Kasumi-1 (cell line): ENCODE data around the gene JAZF1.

ENCODE experiments used
- DNase-seq, 2 experiments: peaks; one replicate each; lab custom pipeline; 2025; lab: John Stamatoyannopoulos, UW

The JAZF1 gene

DNA sequence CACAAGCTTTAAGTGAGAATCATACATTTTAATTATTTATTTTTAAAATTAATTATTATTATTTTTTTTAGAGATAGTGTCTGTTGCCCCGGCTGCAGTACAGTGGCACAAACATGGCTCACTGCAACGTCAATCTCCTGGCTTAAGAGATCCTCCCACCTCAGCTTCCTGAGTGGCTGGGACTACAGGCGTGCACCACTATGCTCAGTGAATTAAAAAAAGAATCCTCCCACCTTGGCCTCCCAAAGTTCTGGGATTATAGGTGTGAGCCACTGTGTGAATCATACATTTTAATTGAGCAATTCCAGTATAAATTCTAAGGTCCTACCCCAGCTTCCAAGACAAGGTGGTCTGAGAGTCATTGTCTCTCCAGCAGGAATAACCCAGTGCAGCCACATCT, 172.4 kb downstream of the JAZF1 start:
- no peak for DNase-seq

DNA sequence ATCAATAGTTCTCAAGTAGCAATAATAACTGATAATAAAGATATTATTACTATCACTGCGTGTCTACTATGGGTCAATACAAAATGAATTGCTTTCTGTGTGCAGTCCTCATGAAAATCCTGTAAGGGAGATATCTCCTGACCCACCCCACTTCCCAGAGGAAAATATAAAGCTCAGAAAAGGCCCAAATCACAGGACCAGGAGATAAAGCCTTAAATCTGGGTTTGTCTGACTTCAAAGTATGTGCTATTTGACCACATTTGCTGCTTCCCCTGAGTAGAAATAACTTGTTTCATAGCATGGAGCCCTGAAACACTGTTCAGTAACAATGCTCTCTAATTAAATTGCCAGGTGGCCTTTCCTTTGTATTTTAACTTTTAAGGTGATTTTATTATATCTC, 174.1 kb downstream of the JAZF1 start:
- DNase-seq, result no peak

DNA sequence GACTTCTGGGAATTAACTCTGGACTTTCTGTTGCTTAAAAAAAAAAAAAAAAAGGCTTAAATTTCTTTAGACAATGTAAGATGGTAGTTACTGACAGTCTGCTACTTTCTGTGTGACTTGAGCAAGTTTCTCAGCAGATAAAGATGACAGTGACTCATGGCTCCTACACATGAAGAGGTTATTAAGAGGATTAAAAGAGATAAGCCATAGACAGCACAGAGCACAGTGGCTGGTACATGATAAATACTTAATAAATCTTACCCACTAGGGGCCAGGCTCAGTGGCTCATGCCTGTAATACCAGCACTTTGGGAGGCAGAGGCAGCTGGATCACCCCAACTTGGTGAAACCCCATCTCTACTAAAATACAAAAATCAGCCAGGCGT, 174.8 kb downstream of the JAZF1 start:
- DNase-seq, result no peak

DNA sequence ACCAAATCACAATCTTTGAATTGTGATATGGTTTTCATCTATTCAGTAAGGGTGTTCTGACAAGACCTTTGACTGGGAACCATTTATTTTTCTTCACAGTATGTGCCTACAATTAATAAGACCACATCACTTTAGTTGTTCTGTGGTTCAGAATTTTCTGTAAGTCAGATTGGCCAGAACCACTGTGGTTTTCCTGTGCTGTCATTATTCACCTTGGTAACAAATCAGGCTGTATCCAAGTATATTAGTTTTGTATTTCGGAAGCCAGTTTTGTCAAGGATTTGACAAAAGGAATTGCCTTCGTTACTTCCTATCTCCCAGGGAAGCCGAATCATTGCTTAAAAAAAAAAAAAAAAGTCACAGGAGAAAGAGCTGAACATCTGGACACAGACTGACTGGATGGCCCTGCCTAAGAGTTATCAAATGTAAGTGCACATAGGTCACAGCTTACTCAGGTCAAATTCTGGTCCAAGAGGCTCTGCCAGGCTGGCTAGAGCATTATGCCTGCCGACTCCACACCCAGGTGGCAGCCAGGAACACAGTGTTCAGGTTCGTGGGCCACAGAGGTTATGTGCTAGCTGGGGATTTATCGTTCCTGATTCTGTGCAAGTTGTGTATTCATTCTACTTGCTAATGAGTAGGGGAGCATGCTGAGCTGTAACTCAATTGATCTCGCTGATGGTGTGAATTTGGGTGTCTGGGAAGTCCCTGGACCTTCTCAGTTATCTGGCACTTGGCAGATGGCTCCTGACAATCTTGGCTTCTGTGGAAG, 175.3 kb downstream of the JAZF1 start:
- no peak for DNase-seq

DNA sequence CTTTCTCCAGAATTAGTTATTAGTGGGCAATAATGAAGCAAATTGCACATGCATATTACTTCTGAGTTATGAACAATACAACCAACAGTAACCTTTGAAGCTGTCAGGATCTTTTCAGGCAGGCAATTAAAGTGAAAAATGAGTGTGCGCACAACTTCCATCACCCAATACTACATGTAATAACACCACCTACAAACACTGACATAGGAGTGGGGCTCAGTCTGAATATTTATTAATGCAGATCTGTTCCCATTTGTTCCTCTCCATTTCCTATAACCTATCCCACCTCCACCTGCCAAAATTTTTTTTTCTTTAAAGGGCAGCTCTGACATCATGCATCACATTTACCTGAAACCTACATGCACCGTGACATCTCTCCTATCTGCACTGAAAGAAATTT, 177.2 kb downstream of the JAZF1 start:
- DNase-seq, result no peak

DNA sequence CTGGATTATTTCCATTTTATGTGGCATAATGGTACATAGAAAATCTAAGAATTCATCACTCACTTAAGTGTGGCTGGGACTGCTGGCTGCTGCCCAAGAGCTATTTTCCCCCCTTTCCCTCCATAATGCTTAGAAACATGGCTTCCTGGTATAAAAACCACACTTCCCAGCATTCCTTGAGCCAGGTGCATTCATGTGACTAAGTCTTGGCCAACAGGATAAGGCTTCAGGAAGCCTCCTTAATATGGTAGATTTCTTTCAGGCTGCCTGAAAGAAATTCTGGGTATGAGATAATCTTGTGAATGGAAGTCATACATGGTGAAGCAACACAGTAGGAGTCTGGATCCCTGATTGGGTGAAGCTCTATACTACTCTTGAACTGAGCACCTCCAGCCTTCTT, 178.0 kb downstream of the JAZF1 start:
- DNase-seq, result peak in 1 of 2 experiments; percentile 8

DNA sequence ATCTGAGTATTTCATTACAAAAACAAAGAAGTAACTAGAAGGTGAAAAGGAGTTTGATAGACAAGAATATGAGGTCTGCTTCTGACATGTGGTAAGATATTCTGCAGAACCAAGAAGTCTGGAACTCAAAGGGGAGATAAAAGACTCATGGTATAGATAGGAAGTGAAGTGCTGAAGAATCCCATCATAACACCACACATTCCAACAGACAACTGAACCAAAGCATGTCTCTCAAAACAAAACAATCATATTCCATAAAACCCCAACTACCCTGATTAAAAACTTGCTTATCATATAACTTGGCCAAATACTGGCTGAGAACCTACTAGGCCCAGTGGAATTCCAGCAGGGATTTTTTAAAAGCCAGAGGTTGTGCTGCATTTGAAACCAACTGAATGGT, 178.7 kb downstream of the JAZF1 start:
- no peak for DNase-seq

DNA sequence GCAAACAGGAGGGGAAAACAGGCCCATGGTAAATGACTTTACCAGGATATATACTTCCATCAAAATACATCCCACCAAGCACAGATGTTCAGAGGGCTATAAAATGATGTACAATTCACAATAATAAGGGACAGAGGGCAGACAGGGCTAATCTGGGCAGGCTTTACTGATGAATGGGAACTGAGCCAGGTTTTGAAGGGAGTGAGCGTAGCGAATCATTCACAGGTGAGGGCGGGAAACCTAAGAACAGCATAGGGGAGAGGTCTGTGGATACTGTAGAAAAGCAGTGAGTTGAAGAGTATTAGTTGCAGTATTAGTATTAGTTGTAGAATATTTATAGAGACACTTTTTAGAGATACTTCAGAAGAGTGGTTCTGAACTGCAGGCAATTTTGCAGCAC, 180.8 kb downstream of the JAZF1 start:
- no peak for DNase-seq

DNA sequence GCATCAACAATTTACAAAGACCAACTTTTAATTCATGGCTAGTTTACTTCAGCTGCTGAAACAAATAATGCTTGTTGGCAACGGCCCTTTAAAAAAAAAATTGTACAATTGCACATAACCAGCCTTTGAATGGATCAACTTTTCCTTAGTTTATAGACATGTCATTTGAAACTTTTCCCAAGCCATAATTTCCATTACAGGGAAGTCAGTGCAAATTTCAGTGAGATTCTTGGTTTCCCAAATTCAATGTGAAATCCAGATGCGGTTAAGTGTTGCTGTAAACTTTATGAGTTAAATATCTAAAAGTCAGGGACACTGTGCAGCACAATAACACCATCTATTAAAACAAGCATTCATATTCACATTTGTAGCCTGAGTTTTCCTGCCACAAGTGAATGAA, 182.2 kb downstream of the JAZF1 start:
- no peak for DNase-seq

DNA sequence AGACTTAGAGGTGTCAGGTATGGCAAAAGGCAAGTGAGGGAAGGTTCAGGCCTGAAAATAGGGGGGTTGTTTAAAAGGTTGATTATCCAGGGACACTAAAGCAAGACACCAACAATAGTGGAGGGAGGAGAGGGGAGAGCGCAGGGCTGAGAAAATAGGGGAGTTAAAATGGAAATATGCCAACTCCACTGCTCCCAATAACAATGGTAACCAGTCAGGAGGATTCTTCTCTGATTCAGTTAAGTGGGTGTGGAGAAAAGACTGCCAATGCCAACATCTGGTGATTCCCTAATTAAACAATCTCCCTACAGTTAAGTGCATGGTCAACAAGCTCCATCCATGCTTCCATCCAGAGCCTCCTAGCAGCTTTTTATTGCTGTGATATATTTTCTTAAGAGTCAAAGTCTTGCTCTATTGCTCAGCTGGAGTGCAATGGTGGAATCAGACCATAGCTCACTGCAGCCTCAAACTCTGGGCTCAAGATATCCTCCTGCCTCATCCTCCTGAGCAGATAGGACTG, 183.3 kb downstream of the JAZF1 start:
- DNase-seq, result no peak

DNA sequence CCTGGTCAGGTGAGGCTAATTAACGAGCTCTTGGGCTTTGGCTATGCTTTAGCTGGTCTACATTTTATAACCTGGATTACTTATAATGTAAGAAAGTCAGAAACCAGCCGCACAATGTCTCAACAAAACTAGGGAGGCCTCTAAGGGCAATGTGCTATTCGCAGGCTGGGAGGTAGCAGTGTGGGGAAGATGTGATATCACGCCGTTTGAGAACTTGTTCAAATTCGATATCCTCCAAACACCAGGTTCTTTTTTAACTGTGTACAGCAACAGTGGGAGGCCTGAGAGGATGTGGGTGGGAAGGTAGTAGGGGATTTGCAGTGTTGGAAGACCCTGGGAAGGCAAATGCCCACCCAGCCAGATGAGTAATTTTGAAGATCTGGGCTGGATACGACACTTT, 184.5 kb downstream of the JAZF1 start:
- DNase-seq, result no peak

DNA sequence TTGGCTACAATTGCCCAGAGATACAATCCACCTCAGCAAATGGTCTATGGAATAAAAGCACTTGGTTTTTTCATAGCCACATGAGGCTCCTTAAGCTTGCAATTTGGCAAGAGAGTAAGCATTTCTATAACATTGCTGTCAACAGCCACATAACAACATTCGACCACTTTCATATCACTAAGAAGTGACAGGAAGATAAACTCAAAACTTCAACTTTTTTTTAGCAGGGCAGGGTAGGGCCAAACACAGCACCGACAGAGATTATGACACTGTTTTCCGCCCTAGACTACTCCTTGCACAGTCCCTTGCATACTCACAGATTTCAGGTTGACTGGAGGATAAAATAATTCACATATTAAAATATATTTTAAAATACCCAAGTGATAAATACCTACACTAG, 185.4 kb downstream of the JAZF1 start:
- no peak for DNase-seq

DNA sequence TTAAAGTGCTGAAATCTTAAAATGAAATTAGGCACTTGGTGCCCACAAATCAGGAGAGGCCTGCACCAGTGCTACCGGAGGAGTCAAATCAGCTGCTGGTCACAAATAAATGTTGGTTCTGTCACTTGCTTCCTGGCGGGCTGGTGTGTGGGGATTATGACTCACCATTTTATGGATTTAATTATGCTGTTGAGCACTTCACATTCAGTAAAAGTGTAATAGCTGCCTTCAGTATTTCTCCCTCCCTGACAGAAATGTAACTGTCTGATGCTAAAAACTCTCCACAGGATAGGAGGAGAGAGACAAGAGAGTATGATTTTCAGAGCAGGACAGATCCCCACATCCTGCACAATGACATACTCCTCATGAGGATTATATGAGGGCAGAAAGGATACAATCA, 186.0 kb downstream of the JAZF1 start:
- DNase-seq, result no peak

DNA sequence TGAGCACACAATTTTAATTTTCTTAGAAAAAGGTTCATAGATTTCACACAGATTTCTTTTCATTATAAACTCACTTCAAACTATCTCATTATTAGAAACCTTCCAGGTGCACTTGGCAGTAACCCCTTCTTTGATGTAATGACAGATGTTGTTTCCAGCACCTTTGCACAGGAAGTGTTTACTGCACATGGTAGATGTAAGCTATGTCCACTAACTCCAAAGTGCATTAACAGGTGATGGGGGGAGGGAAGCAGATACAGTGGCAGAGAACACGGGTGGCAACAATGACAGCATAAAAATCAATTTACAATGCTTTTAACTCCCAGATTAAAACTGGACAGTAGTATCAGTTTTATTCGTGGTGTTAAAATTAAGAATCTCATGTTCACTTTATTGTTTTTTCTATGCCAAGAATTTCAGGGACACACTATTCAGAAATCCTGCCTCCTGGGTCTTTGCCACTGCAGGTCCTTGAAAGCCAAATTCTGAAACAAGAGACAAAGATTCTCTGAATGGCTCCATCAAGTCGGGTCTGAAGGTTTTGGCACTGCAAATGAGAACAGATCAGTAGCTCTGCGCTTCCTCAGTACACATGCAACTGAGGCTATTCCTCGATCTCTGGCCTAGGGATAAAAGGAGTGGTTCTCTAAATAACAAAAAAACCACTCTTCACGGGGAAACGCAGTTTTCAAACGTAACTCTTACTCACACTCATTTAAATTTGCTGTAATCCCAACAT, 187.7 kb downstream of the JAZF1 start:
- DNase-seq, result no peak

DNA sequence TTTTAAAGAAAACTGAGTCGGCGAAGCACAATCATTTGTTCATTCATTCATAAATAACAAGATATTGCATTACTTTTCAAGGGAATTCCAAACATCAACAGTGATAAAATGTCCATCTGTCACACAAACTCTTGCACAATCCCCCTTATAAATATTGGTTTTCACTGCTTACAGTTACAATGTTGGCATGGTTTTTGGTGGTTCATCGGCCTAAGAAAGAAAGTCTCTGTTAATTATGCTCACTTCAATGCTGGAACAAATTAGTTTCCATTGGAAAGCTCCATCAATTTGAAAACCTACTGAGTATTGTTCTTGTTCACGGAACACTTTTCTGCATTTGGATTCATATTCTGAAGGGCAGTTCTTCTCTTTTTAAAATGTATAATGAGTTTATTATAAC, 188.5 kb downstream of the JAZF1 start:
- DNase-seq, result no peak

DNA sequence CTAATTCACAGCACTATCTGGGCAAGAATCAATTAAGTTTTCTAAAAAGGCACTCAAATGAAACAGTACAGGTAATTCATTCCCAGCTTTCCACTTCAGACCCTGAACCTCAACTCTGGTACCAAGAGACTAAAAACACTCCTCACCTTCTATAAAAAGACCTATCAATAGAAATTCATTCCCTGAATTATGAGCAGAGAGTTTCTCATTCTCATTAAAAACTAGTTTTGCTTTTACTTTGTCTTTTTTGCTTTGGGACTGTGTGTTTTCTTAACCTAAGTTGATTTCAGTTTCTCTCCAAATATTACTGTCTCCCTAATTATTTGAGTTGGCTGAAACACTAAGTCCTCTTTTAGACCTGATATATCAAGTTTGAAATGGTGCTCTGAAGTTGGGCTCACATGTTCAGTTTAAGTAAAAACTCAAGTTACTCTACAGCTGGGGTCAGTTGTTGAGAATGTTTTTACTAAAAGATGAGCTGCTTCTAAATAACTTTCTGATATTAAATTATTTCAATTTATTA, 189.5 kb downstream of the JAZF1 start:
- DNase-seq, result no peak

DNA sequence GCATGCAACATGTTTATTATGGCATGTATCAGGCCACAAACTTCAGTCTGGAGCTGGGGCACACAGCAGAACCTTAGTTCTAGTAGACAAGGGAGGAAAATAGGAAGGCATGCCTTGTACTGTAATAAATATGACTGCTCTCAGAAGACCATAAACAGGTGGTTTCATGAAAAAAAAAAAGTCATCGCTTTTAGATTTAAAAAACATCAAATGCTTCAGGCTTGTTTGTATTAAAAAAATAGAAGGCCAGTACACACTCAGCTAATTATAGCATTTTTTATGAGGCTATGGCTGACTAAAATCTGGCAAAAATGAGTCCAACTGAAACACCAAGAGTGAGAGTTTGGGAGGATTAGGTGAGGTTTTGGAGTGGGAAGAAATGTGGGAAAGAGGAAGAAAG, 204.1 kb downstream of the JAZF1 start:
- DNase-seq, result no peak

DNA sequence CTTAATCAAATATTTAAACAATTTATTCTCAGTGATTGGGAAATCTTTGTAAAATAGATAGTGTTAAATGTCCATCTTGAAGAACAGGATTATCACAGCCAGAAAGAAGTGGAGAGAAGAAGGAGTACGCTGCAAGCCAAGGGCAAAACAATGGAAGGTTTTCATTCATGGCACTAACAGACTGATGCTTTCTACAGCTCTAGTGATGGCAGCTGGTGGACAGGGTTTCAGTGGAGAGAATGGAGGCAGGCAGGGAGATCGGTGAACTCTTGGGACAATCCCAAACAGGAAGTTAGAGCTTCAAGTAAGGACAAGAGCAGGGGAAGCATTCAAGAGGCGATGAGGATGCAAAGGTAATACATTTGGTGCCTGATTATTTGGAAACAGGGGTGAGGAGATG, 207.0 kb downstream of the JAZF1 start:
- no peak for DNase-seq

DNA sequence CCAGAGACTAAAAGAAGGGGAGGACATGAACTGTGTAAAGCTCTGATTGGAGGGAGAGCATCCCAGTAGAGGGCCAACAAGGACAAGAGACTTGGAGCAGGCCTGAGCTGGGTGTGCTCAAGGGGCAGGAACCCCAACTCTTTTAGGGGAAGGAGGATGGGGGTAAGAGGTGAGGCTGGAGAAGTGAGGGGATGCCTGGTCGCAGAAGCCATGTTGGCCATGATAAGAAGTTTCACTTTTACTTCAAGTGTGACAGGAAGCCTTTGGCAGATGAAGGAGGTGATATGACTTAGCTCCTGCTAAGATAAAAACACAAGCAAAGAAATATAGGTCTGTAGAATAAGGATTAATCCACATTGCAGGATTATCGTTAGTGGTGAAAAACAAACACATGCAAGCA, 208.3 kb downstream of the JAZF1 start:
- DNase-seq, result no peak

DNA sequence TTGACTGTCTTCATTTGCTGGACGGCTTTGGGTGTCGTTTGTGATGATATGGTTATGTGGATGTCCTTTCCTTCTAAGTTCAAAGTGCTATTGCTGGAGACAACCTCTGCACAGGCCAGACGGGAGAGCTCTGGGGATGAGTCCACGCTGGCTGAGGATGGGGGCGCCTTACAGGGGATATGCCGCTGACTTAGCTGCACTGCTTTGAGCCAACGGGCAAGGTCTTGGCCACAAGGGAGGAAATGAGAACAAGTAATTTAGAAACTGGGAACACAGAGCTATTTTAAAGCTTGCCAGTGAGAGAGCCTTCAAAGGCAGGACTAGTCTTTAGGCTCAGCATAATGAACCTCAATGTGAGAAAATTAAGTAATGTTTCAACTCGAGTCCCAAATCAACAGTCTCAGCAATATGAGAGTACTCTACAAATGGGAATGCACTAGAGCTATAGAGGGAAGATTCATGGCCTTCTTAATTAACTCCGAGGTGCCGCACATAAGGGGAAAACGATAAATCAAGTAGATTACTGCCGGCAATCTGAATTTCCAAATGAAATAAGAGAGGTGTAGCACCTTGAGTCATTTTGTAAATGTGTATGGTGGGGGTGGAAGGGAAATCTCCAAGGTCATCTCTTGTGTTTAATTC, 209.3 kb downstream of the JAZF1 start:
- DNase-seq, result no peak

DNA sequence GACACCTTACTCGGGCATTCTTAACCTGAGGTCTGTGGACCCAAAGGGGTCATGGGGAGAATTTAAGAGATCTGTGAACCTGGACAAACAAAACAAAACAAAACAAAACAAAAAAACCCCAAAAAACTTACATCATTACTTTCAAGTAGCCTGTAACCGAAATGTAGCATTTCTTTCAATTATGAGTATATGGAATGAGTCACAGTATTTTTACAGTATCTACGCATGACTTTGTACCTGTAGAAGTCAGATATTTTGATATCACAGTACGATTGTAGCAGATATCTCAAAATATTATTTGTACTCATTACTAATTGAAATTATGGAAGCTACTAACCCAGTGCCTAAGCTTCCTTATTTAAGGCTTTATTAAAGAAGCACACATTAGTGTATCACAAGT, 210.2 kb downstream of the JAZF1 start:
- no peak for DNase-seq

DNA sequence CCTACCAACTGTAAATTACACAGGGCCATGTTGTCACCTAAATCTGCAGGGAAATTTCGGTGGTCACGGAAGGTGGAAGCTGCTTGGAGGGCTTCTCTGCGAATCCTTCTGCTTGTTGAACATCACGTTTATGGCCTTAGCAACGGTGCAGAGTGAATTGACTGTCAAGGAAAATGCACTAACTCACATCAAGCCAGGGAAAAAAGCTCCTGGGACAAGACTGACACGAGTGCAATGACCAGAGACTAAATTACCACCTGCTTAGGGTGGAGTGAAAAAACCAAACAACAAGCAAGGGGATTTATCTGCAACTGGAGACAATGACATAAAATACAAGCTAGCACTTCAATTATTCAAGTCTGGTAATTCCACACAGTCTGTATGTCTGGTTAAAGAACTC, 211.2 kb downstream of the JAZF1 start:
- no peak for DNase-seq

DNA sequence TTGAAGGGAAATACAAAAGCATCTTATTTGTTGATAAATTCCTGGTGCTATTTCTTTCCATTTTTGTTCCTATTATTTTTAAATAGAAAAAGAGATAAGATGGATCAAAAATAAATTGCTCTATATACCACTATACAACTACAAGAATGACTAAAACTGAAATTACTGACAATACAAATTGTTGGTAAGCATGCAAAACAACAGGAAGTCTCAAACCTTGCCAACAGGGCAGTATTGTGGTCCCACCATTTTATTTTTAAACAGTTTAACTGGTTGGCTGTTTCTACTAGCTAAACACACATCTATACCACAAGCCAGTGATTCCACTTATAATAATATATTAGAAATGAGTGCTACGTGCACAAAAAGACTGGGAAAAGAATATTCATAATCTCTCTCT, 213.0 kb downstream of the JAZF1 start:
- DNase-seq, result no peak
